NT2/D1 (cell line): ENCODE data around the gene FAM124A.

Experiments used
- DNase-seq: peaks from one replicate; pipeline ENCODE4 v3.0.0-alpha.2; 2011; ENCODE audit warnings: low read depth, low spot score
- H3K27me3 ChIP-seq: 2 replicates; pipeline ENCODE4 v1.6.0; 2011; ENCODE audit warnings: mild to moderate bottlenecking; ENCODE audit not compliant: insufficient read length, insufficient read depth
- H3K36me3 ChIP-seq: 2 replicates; pipeline ENCODE4 v1.6.1; 2011; ENCODE audit warnings: mild to moderate bottlenecking, low read length, mixed read lengths; ENCODE audit not compliant: insufficient read depth, insufficient read length
- H3K4me1 ChIP-seq: 2 replicates; pipeline ENCODE4 v1.5.1; 2011; ENCODE audit not compliant: insufficient read depth, insufficient read length
- H3K4me3 ChIP-seq: 2 replicates; pipeline ENCODE4 v1.5.1; 2011; ENCODE audit warnings: low read depth; ENCODE audit not compliant: insufficient read length
- H3K9ac ChIP-seq: 2 replicates; pipeline ENCODE4 v1.6.0; 2011; ENCODE audit warnings: low read depth; ENCODE audit not compliant: insufficient read length
- H3K9me3 ChIP-seq: 2 replicates; pipeline ENCODE4 v1.5.1; 2011; ENCODE audit warnings: mild to moderate bottlenecking, low read length; ENCODE audit not compliant: insufficient read depth
- SUZ12 ChIP-seq: IDR thresholded peaks from 2 replicates; pipeline ENCODE4 v1.6.1; 2011; ENCODE audit not compliant: insufficient read length, insufficient read depth; ENCODE audit errors: extremely low read depth
- YY1 ChIP-seq: IDR thresholded peaks from 2 replicates; pipeline ENCODE4 v1.6.1; 2011; ENCODE audit not compliant: insufficient read length, insufficient read depth
- ZNF274 ChIP-seq: IDR thresholded peaks from 2 replicates; pipeline ENCODE4 v1.6.1; 2011; ENCODE audit warnings: mild to moderate bottlenecking, low read depth, low read length

FAM124A gene

DNA sequence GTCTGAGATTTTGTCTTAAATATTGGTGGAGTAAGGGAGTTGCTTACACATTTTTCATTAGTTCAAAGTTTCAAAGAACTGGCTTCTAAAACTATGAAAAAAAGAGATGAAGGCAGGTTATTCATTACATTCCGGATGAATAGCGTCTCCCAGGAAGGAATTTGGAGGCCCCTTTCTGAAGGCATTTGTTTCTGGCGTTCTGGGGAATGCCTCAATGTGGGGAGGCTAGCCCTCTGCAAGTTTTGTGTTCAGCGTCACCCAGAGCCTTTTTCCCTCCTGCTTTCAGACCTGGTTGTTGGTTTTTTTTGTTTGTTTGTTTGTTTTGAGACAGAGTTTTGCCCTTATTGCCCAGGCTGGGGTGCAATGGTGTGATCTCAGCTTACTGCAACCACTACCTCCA is 21.0 kb downstream of the FAM124A start:
- H3K9me3 ChIP-seq = no peaks in the 10 kb centered on the region
- TF ChIP-seq YY1 (no peak), ZNF274 (no peak), SUZ12 (no peak)
- H3K9ac ChIP-seq = no peak overlapping the region
- H3K4me1 ChIP-seq = no peaks in the 10 kb centered on the region
- H3K36me3 ChIP-seq = no peaks in the 10 kb centered on the region
- no peak for DNase-seq
- no peak overlapping the region for H3K4me3 ChIP-seq
- no peaks in the 10 kb centered on the region for H3K27me3 ChIP-seq

DNA sequence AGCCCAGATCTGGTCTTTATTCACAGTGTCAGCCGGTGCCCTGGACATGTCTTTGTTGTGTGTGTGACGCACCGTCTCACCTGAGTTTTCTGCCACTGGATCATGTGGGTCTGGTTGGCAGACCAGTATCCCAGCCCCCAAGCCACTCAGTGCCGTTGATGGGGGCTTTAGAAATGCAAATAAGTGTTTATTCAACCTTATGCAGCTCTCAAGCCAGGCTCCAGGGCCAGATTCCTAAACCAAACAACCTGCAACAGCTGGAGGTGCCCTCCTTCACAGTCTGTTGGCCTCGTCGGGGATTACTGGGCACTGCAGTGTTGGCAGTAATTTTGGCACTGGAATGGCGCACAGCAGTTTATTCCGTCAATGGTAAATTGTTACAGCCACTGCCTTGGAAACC is 21.6 kb downstream of the FAM124A start:
- no peaks in the 10 kb centered on the region for H3K4me1 ChIP-seq
- no peaks in the 10 kb centered on the region for H3K36me3 ChIP-seq
- DNase-seq = peak; percentile 68
- no peaks in the 10 kb centered on the region for H3K27me3 ChIP-seq
- H3K9me3 ChIP-seq = no peaks in the 10 kb centered on the region
- TF ChIP-seq SUZ12 (no peak), YY1 (no peak), ZNF274 (no peak)
- no peak overlapping the region for H3K9ac ChIP-seq
- H3K4me3 ChIP-seq = no peak overlapping the region

DNA sequence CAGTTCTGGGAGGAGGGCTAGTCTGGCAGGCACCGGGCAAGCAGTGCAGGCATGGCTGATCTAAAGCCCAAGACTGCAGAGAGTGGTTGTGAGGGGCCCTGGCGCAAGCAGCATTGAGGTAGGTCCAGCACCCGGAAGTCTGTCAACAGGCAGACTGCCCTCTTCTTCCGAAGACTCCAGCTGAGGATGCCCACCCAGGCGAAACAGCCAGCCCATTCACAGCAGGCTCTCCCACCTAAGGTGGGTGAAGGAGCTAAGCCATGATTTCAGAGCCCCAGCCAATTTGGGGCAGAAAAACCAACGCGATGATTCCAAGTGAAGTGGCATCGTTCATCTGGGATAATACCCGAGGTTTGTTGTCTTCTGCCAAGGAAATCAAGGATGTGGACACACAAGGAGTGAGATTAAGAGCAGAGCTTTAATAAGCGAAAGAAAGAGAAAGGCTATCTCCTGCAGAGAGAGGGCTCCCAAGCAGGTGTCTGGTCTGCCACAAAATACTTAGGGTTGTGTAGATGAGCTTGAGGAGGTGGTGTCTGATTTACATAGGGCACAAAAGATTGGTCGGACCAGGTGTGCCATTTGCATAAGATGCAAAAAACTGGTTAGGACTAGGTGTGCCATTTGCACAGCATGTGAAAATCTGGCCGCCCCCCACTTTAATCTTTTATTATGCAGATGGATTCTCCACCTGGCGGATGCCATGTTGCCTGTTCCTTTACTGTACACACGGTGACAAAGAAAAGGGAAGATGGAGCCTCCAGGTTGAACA is 22.6 kb downstream of the FAM124A start:
- Histone ChIP-seq H3K4me1 (no peaks in the 10 kb centered on the region), H3K9me3 (no peaks in the 10 kb centered on the region), H3K4me3 (no peak overlapping the region), H3K36me3 (no peaks in the 10 kb centered on the region), H3K9ac (no peak overlapping the region), H3K27me3 (no peaks in the 10 kb centered on the region)
- no peak for DNase-seq
- TF ChIP-seq ZNF274 (no peak), SUZ12 (no peak), YY1 (no peak)

DNA sequence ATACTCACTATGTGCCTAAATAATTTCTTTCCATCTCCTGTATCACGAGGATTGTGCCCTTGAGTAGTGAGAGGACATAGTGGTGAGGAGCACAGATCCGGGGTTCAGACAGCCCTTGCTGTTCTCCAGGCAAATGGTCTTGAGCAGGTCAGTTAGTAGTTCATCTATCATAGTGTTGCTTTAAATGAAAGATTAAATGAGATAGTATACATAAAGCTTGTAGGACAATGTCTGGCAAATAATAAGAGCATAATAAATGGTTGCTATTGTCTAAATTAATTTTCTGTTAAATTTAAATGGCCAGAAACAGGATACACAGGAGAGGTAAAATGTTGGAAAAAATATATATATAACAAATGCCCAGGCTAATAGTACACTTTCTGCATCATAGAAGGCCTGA is 23.4 kb downstream of the FAM124A start:
- no peaks in the 10 kb centered on the region for H3K27me3 ChIP-seq
- no peaks in the 10 kb centered on the region for H3K9me3 ChIP-seq
- no peak for TF ChIP-seq YY1
- no peak for TF ChIP-seq ZNF274
- TF ChIP-seq SUZ12 = no peak
- no peaks in the 10 kb centered on the region for H3K36me3 ChIP-seq
- H3K4me3 ChIP-seq = no peak overlapping the region
- H3K9ac ChIP-seq = no peak overlapping the region
- H3K4me1 ChIP-seq = no peaks in the 10 kb centered on the region
- DNase-seq = no peak

DNA sequence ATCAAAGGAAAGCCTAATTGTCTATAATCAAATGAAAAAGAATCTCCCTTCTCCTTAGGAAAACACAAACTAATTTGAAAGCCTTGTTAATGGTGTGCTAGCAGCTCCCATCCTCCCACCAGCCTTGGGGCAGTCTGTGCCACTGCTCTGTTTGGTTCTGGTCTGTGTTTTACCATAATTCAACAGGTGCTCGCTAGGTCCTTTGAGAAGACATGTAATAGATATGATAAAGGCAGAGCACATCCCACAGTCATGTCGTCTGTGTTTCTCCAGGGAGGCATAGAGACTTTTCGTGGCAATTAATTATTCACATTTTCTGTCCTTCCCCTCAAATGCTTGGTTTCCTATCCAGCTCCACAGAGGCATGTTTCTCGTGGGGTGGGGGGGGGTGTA is 23.8 kb downstream of the FAM124A start:
- no peak overlapping the region for H3K9ac ChIP-seq
- no peak for DNase-seq
- no peaks in the 10 kb centered on the region for H3K27me3 ChIP-seq
- TF ChIP-seq SUZ12 = no peak
- TF ChIP-seq YY1 = no peak
- TF ChIP-seq ZNF274 = no peak
- no peaks in the 10 kb centered on the region for H3K36me3 ChIP-seq
- no peaks in the 10 kb centered on the region for H3K4me1 ChIP-seq
- no peaks in the 10 kb centered on the region for H3K9me3 ChIP-seq
- H3K4me3 ChIP-seq = no peak overlapping the region

DNA sequence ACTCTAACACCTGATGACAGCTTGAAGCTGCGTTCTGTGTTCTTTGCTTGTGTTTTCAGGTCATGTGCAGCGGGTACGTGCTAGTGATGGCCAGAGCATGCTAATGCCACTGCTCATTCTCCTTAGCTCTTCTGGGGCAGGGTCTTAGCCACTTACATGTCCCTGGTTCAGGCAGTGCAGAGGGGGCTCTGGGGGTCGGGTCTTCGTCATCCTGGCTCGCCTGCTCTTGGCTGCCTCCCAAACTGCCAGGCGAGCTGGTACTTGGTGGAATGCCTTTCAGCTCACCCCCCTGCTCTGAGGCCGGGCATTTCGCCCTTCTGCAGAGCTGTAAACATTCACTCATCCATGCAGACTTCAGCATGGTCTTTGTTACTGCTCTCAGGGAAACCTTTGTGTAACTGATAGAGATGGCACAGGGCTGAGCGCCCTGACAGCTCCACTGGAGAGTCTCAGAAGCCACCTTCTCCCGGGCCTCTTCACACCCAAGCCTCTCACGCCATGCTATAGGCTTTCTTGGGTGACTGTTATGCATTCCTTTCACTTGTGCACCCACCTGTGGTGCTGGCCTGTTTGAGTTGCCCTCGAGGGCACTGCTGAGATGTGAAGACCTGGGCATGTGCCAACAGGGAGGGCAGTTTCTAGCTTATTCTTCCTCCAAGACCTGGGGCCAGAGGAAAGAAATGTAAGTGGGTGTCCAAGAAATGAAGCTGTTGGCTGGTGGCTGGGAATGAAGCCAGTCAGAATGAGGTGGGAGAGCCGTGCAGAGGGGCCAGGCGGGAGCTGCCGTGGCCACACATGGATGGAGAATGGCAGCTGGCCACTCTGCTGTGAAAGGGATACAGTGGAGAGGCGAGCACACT is 24.4 kb downstream of the FAM124A start:
- H3K9ac ChIP-seq = no peak overlapping the region
- no peaks in the 10 kb centered on the region for H3K36me3 ChIP-seq
- no peaks in the 10 kb centered on the region for H3K27me3 ChIP-seq
- no peaks in the 10 kb centered on the region for H3K4me1 ChIP-seq
- TF ChIP-seq SUZ12 (no peak), YY1 (no peak), ZNF274 (no peak)
- no peak overlapping the region for H3K4me3 ChIP-seq
- DNase-seq = no peak
- H3K9me3 ChIP-seq = no peaks in the 10 kb centered on the region

DNA sequence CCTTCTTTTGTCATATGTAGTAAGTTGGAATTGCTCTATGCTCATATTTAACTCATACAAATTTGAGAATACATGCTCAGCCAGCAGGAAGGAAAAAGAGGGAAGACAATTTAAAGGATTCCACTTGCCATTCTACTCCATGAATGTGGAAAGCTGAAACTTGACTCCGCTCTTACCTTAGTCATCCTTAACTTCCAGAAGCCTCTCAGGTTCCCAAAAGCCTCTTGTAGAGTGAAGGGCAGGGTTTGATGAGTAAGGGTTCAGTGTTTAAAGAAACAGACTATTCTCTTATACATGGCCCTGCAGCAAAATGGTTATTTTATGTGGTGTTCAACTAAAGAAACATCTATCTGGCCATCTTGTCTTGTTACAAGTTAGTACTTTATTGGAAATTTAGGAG is 27.1 kb downstream of the FAM124A start:
- Histone ChIP-seq H3K4me1 (no peaks in the 10 kb centered on the region), H3K9ac (no peak overlapping the region), H3K4me3 (no peak overlapping the region), H3K27me3 (no peaks in the 10 kb centered on the region), H3K36me3 (no peaks in the 10 kb centered on the region), H3K9me3 (no peaks in the 10 kb centered on the region)
- TF ChIP-seq SUZ12 = no peak
- no peak for TF ChIP-seq YY1
- no peak for TF ChIP-seq ZNF274
- no peak for DNase-seq
